GM21576 (cell line): Measurements from ENCODE around the gene SPATA33.
"Not testable (repeated sequence)": the region's sequence is repeated elsewhere in the genome, so short reads cannot be mapped to it uniquely, and the experiment has no call there.

Source experiments
- ATAC-seq: cut with Tn5 transposase; IDR thresholded peaks from one replicate; pipeline ENCODE4 v1.9.1; 2021; ENCODE audit warnings: mild to moderate bottlenecking, moderate library complexity; ENCODE audit not compliant: unreplicated experiment

The SPATA33 gene

GRCh38 chr16:89624777-89625761 lies 32.6 kb upstream of the SPATA33 start:
- ATAC-seq: no peak

DNA sequence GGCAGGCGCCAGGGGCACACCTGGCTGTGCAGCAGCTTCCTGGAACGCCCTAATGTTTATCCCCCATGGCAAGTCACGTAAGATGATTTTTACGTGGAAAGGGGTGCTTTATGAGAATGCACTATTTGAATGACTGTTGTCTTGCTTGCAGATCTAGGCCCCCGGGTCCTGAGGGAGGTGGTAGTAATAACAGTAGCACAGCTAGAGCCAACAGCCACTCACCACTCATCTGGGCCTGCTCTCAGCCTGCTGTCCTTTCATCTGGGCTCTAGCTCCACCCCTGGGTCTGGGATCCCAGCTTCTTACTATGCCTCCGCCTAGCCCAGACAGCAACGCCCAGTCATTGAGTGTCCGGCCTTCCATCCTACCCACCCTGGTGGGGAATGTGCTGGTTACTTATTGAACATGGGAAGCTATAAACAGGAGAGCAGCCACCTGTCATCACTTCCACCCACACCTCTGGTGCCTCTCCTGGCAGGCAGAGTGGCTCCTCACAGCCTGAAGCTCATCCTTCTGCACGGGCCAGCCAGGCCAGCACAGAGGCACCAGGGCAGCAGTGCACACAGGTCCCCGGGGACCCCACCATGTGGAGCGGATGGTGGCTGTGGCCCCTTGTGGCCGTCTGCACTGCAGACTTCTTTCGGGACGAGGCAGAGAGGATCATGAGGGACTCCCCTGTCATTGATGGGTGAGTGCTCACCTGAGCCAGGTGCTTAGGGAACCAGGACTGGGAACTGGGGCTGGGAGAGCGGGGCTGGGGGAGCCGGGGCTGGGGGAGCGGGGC lies 27.6 kb upstream of the SPATA33 start:
- no peak for ATAC-seq

DNA sequence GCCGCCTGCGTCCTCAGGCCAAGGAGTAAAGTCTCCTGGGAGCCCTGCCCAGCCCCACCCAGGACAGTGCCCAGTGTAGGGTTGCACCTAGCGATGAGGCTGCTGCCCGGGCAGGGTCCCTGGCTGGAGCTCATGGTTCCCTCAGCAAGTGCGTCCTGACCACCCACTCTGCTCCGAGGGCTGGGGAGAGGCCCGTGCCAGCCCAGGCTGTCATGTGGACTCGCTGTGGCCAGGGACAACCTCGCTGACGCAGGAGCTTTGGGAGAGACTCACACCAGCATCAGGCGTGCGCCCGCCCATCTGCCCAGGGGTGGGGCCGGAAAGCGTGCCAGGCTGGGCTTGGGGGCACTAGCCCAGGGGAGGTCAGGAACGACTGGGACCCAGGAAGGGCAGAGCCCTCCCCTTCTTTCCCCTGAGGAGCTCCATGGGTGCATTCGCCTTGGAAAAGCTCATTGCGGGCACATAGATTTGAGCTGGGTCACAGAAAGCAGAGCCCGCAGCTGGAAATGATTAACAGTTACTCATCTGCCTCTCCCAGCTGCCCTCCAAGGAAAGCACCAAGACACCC lies 24.5 kb upstream of the SPATA33 start:
- no peak for ATAC-seq

DNA sequence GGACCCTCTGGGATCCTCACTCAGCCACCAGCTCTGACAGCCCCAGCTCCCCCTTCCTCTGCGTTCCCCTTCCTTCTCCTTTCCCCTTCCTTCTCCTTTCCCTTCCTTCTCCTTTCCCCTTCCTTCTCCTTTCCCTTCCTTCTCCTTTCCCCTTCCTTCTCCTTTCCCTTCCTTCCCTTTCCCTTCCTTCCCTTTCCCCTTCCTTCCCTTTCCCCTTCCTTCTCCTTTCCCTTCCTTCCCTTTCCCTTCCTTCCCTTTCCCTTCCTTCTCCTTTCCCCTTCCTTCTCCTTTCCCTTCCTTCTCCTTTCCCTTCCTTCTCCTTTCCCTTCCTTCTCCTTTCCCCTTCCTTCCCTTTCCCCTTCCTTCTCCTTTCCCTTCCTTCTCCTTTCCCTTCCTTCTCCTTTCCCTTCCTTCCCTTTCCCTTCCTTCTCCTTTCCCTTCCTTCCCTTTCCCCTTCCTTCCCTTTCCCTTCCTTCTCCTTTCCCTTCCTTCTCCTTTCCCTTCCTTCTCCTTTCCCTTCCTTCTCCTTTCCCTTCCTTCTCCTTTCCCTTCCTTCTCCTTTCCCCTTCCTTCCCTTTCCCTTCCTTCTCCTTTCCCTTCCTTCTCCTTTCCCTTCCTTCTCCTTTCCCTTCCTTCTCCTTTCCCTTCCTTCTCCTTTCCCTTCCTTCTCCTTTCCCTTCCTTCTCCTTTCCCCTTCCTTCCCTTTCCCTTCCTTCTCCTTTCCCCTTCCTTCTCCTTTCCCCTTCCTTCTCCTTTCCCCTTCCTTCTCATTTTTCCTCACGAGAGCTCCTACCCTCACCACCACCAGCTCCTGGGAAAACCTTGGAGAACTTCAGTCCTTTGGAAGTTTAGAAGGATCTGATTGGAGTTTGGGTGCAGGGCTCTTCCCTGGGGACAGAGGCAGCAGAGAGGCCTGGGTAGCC lies 22.9 kb upstream of the SPATA33 start:
- ATAC-seq: not testable (repeated sequence)

DNA sequence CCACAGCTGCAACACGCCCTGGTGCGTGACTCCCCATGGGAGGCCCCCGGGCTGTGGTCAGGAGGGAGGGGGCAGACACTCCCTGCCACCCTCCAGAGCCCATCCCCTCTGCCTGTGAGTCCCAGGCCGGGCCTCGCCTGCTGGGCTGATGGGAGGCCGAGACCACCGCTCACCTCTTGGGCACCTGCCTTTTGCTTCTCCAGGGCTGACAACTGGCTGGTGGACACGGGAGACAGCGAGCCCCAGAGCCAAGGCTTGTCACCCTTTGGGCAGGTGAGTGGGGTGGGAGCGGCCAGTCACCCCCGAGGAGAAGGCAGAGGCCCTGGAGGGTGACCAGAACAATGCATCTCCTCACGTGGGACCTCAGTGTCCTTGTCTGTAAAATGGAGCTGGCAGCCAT lies 21.0 kb upstream of the SPATA33 start:
- ATAC-seq: no peak

DNA sequence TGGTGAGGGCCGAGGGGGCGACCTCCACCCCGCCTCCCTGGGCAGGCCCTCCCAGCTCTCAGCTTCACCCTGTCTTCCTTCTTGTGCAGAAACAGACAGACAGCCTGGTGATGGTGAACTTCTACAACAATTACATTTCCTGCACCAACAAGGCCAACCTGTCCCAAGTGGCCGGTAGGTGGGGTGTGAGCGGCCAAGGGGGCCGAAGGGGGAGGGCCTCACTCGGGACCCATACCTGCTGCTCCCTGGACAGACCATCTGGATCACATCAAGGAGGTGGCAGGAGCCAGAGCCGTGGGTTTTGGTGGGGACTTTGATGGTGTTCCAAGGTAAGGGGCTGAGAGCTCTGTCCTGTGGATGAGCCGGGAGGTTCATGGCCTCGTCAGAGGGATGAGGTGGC lies 20.3 kb upstream of the SPATA33 start:
- no peak for ATAC-seq

- no peak for ATAC-seq
Observed at GRCh38 chr16:89638455-89638854, 19.2 kb upstream of the SPATA33 start.

DNA sequence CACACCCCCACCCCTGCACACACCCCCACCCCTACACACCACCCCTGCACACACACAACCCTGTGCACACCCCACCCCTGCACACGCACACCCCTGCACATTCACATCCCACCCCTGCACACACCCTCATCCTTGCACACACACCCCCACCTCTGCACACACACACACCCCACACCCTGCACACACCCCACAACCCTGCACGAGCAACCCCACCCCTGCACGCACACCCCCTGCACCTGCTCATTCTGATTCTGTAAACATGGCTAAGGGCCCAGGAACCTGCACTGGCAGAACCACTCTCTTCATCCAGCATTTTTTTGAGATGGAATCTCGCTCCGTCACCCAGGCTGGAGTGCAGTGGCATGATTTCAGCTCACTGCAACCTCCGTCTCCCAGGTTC lies 18.3 kb upstream of the SPATA33 start:
- no peak for ATAC-seq

DNA sequence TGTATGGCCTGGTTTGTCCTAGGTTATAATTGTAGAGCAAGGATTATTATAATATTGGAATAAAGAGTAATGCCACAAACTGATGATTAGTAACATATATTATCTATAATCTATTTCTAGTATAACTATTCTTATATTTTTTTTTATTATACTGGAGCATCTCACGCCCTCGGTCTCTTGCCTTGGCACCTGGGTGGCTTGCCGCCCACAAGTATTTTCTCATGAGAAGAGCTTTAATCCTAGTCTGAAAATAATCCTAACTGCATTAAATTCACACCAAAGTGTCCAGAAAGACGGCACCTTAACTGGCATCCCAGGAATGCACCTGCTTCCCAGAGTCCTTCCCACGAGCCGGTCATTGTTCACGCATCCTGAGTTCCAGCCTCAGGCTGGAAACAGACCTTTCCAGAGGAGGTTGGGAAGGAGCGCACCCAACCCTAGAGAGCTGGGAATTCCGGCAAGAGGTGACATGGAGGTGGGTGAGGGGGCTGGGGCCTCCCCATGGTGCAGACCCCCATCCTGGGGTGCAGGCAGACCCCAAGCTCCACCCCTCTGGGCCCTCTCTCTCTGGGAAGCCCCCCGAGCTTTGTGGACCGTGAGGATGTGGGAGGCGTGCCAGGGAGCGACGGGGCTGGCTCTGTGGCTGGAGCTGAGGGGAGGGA lies 16.0 kb upstream of the SPATA33 start:
- no peak for ATAC-seq

DNA sequence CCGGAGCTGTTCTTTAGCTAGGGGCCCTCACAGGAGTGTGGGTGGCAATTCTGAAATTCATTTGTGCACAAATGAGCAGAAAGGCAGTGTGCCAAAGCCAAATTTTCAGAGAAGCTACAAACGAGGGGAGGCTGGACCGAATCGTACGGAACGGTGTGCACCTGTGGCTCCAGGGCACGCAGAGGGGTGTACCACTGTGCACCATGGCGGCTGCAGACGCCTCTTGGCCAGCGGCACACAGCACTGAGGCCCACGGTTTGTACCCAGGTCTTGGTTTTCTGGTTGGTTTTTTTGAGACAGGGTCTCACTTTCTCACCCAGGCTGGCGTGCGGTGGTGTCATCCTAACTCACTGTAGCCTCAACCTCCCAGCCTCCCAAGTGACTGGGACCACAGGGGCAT lies 15.1 kb upstream of the SPATA33 start:
- no peak for ATAC-seq

- ATAC-seq: no peak
Observed at GRCh38 chr16:89643769-89644300, 13.8 kb upstream of the SPATA33 start.

GRCh38 chr16:89645122-89645521 lies 12.5 kb upstream of the SPATA33 start:
- ATAC-seq: no peak

DNA sequence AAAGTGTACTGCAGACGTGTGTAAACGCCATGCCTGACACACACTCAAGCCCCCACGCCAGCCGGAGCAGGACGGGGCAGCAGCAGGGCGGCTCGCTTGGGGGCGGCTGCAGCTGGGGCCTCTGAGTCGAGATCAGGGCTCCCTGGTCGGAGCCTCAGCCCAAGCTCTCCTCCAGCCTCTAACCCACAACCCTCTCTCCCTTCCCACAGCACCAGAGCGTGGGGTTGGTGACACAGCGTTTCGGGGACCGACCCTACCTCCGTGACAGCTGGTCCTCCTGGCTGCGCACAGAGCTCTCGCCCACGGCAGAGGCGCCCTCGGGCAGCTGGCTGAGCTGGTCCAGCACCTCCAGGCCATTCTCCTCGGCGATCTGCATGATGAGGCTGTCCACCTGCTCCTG lies 11.4 kb upstream of the SPATA33 start:
- no peak for ATAC-seq

DNA sequence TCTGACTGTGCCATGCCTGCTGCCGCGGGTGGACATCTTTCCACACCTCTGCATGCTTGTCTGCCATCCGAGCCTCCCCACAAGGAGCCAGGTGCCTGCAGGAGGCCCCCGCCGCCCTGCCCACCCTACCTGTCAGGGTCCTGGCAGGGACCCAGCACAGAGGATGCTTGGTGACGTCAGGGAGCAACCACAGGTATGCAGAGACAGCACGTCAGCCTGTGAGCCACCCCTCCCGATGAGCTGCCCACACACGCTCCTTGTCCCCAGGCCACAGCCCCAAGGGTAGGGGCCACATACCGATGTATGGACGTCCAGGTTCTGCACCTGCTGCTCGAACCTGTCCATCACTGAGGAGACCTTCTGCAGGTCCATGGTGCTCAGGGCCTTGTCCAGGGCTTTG lies 10.7 kb upstream of the SPATA33 start:
- ATAC-seq: no peak

GRCh38 chr16:89651584-89651983 lies 6.1 kb upstream of the SPATA33 start:
- no peak for ATAC-seq

DNA sequence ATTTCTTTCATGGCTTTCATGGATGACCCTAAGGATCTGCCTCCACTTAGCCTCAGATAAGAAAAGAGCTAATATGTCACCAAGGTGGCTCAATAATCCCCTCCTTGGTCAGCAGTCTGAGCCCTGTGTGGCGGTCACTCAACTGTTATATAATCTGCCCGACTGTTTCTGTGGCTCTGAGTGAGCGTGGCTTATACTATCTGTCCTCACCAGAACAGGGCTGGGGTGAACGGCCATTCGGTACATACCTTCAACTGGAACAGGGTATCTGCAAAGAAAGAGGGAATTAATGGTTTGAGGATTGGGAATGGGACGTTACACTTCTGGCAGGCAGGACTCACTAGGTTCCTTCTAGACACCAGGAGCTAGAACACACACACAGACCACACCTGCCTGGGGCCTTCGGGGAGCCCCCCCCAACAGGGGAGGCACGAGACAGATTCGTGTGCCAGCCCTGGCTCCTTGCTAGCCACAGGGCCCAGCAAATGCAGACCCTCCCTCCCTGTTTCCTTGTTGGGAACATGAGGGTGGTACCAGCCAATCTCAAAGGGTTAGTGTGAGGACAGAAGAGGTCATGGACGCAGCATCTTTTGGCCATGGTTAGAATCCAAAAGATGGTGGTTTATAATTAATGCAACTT lies 3.9 kb upstream of the SPATA33 start:
- no peak for ATAC-seq

DNA sequence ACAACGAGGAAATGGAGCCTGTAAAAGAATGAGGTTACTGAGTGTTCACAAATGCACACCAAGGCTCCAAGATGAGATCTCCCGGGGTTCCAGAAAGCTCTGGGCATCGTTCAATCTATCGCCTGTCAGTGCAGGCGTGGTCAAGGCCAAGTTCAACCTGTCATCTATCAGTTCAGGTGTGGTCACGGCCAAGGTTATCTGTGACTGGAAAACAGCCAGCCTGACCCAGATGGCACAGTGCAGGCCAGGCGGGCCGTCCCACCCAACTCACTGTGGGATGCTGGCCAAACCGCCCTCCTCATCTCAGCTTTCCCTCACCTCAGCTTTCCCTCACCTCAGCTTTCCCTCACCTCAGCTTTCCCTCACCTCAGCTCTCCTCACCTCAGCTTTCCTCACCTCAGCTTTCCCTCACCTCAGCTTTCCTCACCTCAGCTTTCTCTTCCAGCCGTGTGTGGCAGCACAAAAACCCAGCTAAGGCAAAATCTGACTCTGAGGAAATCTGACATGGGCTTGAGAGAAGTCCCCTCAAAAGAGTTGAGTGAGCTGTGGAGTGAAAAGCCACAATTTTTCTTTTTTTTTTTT lies 2.5 kb upstream of the SPATA33 start:
- no peak for ATAC-seq

GRCh38 chr16:89656435-89657121 lies 1.1 kb upstream of the SPATA33 start:
- no peak for ATAC-seq
